Measurements from ENCODE around the gene POU2F1.

GRCh38 chr1:167310732-167311131, 90.0 kb downstream of the POU2F1 start:
- TF ChIP-seq SP1 (IDR thresholded peaks at IDR 0.05) (no peak), ZNF384 (IDR thresholded peaks at IDR 0.05) (no peak), ARNT (IDR thresholded peaks at IDR 0.05) (no peak), BHLHE40 (IDR thresholded peaks at IDR 0.05; ENCODE audit: borderline replicate concordance) (no peak), TARDBP (IDR thresholded peaks at IDR 0.05) (no peak), ELF4 (IDR thresholded peaks at IDR 0.05) (no peak)

Data from HEK293T (cell line).